HUES6 (cell line): ENCODE results near the gene KCNG1.

Experiments
- H3K27ac ChIP-seq: 2 replicates; pipeline ENCODE4 v1.7.0; 2013; ENCODE audit warnings: low read depth, mild to moderate bottlenecking, low read length, inconsistent platforms
- H3K27me3 ChIP-seq: 2 replicates; pipeline ENCODE4 v1.6.1; 2013; ENCODE audit warnings: low read length; ENCODE audit not compliant: control insufficient read depth, insufficient read depth
- H3K36me3 ChIP-seq: 2 replicates; pipeline ENCODE4 v1.6.1; 2013; ENCODE audit warnings: low read length; ENCODE audit not compliant: control insufficient read depth, insufficient read depth
- H3K4me1 ChIP-seq: 2 replicates; pipeline ENCODE4 v1.6.1; 2013; ENCODE audit warnings: low read length; ENCODE audit not compliant: control insufficient read depth, insufficient read depth
- H3K4me3 ChIP-seq: 2 replicates; pipeline ENCODE4 v1.5.1; 2013; ENCODE audit warnings: low read depth, low read length
- H3K9ac ChIP-seq: one replicate; pipeline ENCODE4 v1.6.1; 2013; ENCODE audit warnings: mild to moderate bottlenecking, low read length
- H3K9me3 ChIP-seq: 2 replicates; pipeline ENCODE4 v1.6.1; 2013; ENCODE audit warnings: low read depth, low read length; ENCODE audit not compliant: control insufficient read depth, insufficient read depth

Gene KCNG1

DNA sequence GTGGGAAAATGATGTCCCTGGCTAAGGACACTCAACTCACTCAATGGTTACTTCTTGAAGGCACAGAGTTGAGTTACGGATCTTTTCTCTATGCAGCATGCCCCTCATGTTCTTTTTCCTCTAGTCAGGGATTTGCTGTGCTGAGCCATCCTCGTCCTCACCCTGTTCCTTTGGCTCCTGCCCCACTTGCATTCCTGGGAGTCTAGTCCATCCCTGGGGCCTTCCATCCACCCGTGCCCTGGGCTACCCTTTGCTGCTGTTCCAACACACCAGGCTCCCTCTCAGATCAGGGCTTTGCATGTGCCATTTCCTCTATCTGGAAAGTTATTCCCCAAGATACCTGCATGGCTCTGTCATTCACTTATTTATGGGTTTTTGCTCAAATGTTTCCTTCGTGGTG, 13.3 kb upstream of the KCNG1 start:
- no peak overlapping the region for H3K27ac ChIP-seq
- H3K4me1 ChIP-seq: peaks cover 12% of the 10 kb centered on the region; the same call in 1 of the 2 replicates
- no peaks in the 10 kb centered on the region for H3K36me3 ChIP-seq
- H3K27me3 ChIP-seq: no peaks in the 10 kb centered on the region
- peaks cover 9% of the 10 kb centered on the region for H3K9me3 ChIP-seq
- H3K9ac ChIP-seq: no peak overlapping the region
- no peak overlapping the region for H3K4me3 ChIP-seq

DNA sequence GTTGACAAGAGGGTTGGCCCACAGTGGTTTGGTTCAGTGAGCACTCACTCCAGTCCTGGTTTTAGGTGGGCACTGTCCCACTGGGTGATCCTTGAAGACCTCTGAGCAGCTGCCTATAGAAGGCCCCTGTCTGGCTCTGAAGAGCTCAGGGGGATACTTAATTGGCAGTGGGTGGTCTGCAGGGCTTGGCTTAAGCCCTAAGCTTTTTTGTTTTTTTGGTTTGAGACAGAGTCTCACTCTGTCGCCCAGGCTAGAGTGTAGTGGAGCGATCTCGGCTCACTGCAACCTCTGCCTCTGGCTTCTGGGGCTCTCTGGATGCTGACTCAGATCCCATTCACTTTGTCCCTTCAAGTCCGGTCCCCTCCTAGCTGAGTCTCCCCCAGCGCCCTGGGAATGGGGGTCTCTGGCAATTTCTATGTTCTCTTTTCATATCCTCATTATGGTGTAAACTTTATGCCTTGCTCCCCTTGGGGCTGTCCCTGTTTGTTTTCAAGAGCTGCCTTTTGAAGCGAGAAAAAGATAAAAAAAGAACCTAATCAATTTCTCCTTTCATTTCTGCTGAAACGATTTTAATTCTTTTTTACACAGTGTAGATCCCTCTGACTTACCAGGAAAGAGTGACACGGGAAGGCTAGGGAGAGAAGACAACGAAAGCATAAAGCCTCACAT, 12.2 kb upstream of the KCNG1 start:
- H3K27me3 ChIP-seq: no peaks in the 10 kb centered on the region
- H3K9me3 ChIP-seq: peaks cover 9% of the 10 kb centered on the region
- no peak overlapping the region for H3K27ac ChIP-seq
- no peak overlapping the region for H3K9ac ChIP-seq
- no peak overlapping the region for H3K4me3 ChIP-seq
- peaks cover 17% of the 10 kb centered on the region; the same call in 1 of the 2 replicates for H3K4me1 ChIP-seq
- no peaks in the 10 kb centered on the region for H3K36me3 ChIP-seq

DNA sequence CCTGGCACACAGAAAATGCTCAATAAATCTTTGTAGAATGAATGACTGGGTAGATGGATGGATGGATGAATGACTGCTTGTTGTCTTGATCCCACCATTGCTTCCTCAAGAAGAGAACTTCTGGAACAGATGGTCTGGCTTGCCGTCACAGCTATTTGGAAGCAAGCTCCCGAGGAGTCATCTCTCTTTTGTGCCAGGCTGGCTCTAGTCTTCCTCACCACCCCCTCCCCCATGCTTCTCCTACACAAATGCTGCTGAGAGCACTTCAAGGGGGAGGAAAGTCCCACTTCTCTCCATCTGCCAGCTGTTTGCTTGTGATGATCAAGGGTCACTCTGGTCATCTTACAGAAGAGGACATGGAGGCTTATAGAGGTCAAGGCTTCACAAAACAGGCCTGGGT, 11.6 kb upstream of the KCNG1 start:
- Histone ChIP-seq H3K9me3 (peaks cover 9% of the 10 kb centered on the region), H3K4me3 (no peak overlapping the region), H3K4me1 (peaks cover 17% of the 10 kb centered on the region; the same call in 1 of the 2 replicates), H3K36me3 (no peaks in the 10 kb centered on the region), H3K27me3 (peaks cover 3% of the 10 kb centered on the region; the same call in 1 of the 2 replicates), H3K27ac (no peak overlapping the region), H3K9ac (no peak overlapping the region)

DNA sequence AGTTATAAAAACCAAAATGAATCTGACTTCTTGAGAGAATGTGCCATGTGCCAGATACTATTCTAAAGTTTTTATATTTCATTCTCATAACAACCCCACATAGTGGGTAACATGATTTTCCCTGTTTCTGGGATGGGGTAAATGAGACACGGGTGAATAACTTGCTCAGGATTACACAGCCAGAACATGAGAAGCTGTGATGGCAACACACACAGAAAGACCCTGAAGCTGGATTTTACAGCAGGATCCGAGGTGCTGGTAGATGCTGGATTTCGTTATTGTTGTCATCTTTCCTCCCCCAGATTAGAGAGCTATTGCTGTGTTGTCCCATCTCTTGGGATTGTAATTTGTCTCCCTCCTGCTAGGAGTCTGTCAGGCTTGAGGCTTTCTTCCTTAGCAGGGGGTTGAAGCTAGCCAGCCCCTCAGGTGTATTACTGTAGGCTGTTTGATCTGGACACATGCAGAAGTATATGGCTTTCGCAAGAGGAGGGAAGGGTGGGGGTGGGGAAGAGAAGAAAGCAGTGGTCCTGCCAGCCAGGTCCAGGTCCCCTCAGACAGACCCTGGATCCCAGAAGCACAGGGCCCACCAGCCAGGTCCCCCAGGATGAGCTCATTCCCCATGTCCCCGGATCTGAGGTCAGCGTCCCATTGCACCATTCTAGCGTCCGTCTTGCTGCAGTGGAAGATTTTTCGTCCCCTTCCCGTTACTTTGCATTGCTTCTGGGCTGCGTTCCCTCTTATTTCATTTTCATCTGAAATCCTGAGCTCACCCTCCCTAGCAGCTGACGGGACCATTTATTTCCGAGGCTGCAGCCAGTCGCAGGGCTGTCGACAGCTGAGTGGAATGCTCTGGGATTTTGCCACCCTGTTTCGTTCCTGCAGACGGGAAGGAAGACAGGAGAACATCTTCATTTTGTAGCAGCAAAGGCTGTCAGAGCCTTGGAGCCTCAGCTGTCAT, 7.3 kb upstream of the KCNG1 start:
- H3K4me3 ChIP-seq: no peak overlapping the region
- H3K9ac ChIP-seq: no peak overlapping the region
- peaks cover 17% of the 10 kb centered on the region; the same call in 1 of the 2 replicates for H3K4me1 ChIP-seq
- no peaks in the 10 kb centered on the region for H3K36me3 ChIP-seq
- no peak overlapping the region for H3K27ac ChIP-seq
- peaks cover 9% of the 10 kb centered on the region for H3K9me3 ChIP-seq
- peaks cover 22% of the 10 kb centered on the region for H3K27me3 ChIP-seq

- Histone ChIP-seq H3K9me3 (peaks cover 9% of the 10 kb centered on the region), H3K27me3 (peaks cover 24% of the 10 kb centered on the region), H3K4me3 (no peak overlapping the region)
Measured at GRCh38 chr20:51029556-51029955, 6.6 kb upstream of the KCNG1 start.

GRCh38 chr20:51028616-51029212, 5.8 kb upstream of the KCNG1 start:
- Histone ChIP-seq H3K36me3 (no peaks in the 10 kb centered on the region), H3K4me1 (peaks cover 10% of the 10 kb centered on the region; the same call in 1 of the 2 replicates), H3K4me3 (no peak overlapping the region), H3K9me3 (peaks cover 9% of the 10 kb centered on the region), H3K27me3 (peaks cover 33% of the 10 kb centered on the region), H3K9ac (no peak overlapping the region), H3K27ac (no peak overlapping the region)

More at GRCh38 chr20:51029556-51029955, 6.6 kb upstream of the KCNG1 start:
- Histone ChIP-seq H3K9ac (no peak overlapping the region), H3K36me3 (no peaks in the 10 kb centered on the region), H3K27ac (no peak overlapping the region), H3K4me1 (peaks cover 14% of the 10 kb centered on the region; the same call in 1 of the 2 replicates)

DNA sequence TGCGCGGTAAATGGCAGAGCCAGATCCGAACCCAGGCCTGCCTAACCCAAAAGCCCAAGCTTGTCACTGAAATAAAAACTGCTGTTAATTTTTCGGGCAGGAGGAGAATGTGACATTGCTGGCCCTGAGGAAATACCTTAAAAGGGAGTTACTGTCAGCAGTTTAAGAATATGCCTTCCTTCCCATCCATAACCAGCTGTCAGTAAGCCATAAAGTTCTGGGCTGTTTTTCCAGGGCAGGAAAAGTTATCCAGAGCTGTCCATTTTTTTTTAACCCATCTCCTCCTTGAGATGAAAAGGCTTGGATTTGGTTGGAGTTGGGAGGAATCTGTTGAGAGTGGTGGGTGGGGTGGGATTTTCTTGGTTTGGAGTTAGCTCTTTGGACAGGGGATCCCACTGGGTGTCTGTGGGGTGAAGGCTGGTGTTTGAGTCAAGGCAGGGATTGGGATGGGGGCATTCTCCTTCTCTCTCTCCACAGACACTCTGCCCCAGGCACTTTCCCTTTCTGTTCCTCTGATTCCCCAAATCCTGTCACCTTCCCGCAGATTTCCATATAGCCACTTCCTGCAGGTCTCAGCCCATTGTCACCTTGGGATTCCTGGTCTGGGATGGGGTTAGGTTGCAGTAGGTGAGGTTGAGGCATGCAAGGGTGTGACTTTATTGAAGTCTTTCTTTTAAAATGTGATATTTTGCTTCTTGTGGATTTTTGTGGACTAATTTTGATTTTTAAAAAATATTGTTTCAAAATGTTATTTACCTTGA, 4.3 kb upstream of the KCNG1 start:
- H3K9ac ChIP-seq: no peak overlapping the region
- H3K27ac ChIP-seq: no peak overlapping the region
- H3K4me1 ChIP-seq: peaks cover 12% of the 10 kb centered on the region
- H3K36me3 ChIP-seq: no peaks in the 10 kb centered on the region
- H3K9me3 ChIP-seq: peaks cover 7% of the 10 kb centered on the region
- no peak overlapping the region for H3K4me3 ChIP-seq
- H3K27me3 ChIP-seq: peaks cover 45% of the 10 kb centered on the region

DNA sequence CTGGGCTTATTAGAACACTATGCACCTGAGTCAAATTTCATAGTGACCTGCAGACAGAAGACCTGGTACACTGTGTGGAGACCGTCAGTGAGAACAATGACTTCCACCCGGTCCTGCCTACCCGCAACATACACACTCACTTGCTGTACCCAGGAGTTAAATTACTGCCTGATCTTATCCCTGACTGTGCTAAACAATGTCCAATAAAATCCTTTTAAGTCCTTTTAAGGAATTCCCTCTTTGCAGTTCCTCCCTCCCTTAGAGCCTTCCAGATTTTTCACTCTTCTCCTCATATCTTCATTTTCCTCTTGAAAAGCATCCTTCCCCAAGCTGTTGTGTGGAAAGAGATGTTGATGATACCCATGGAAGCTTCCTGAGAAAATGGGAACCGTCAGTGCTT, 3.4 kb upstream of the KCNG1 start:
- H3K9me3 ChIP-seq: no peaks in the 10 kb centered on the region
- no peak overlapping the region for H3K27ac ChIP-seq
- H3K27me3 ChIP-seq: peaks cover 50% of the 10 kb centered on the region
- H3K4me1 ChIP-seq: peaks cover 20% of the 10 kb centered on the region
- H3K36me3 ChIP-seq: no peaks in the 10 kb centered on the region
- H3K9ac ChIP-seq: no peak overlapping the region
- no peak overlapping the region for H3K4me3 ChIP-seq

DNA sequence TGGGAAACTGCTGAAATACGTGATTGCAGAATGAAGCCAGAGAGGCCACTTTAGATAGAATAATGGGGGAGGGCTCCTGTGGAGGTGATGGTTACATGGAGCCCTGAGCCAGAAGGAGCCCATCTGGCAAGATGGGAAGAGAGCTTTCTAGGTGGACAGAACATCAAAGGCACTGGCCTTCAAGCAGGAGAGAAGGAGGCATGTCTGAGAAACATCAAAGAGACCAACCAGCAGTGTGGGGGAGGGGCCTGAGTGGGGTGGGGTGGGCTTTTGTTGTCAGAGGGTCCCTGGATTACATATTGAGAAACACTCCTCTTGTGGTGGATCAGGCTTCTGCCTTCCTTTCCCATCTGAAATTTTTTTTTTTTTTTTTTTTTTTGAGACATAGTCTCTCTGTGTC, 1.9 kb upstream of the KCNG1 start:
- Histone ChIP-seq H3K4me3 (no peak overlapping the region), H3K36me3 (no peaks in the 10 kb centered on the region), H3K9me3 (no peaks in the 10 kb centered on the region), H3K27me3 (peaks cover 49% of the 10 kb centered on the region), H3K27ac (no peak overlapping the region), H3K4me1 (peaks cover 30% of the 10 kb centered on the region), H3K9ac (no peak overlapping the region)

DNA sequence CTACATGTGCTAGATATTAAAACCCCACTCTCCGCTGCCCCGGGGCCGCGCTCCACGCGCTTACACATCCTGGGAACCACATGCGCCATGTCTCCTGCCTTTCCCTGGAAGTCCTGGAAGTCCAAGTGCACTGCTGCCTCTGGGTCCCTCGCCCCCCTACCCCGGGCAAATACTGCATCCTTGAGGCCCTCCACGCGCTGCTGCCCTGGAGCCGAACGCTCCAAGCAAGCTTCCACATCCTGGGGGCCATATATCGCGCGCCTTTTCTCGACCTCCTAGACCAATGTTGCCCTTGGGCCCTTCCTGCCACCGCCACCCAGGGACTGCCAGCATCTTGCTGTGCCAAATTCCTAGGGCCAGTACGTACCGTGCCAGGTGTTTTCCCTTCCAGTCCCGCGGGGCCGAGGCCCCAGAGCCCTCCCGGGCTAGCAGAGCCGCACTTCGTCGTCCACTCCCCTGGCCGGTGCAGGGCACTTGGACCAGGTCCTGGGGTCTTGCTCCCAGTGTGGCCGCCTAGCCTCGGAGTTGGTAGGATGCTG, 779 bp upstream of the KCNG1 start:
- Histone ChIP-seq H3K9ac (no peak overlapping the region), H3K27ac (no peak overlapping the region), H3K4me3 (peak overlapping the region; percentile 82), H3K27me3 (peaks cover 41% of the 10 kb centered on the region), H3K36me3 (peaks cover 6% of the 10 kb centered on the region; the same call in 1 of the 2 replicates), H3K4me1 (peaks cover 34% of the 10 kb centered on the region), H3K9me3 (no peaks in the 10 kb centered on the region)
